GM19240 (cell line): Measurements from ENCODE around the gene TUBB2B.
"Not testable (repeated sequence)": the region's sequence is repeated elsewhere in the genome, so short reads cannot be mapped to it uniquely, and the experiment has no call there.

ENCODE experiments used
- DNase-seq: peaks from one replicate; pipeline ENCODE4 v3.0.0; 2011; ENCODE audit warnings: low spot score; ENCODE audit not compliant: insufficient read length

TUBB2B gene

GRCh38 chr6:3212261-3212660 is 15.2 kb downstream of the TUBB2B start:
- DNase-seq, result no peak

GRCh38 chr6:3211681-3212080 is 15.8 kb downstream of the TUBB2B start:
- no peak for DNase-seq

GRCh38 chr6:3210024-3210610 is 17.3 kb downstream of the TUBB2B start:
- DNase-seq, result no peak

- no peak for DNase-seq
Measured at GRCh38 chr6:3209114-3210023, 18.1 kb downstream of the TUBB2B start.

GRCh38 chr6:3208775-3209113 is 18.7 kb downstream of the TUBB2B start:
- no peak for DNase-seq

- no peak for DNase-seq
Measured at GRCh38 chr6:3208098-3208774, 19.2 kb downstream of the TUBB2B start.

GRCh38 chr6:3206339-3207015 is 21.0 kb downstream of the TUBB2B start:
- no peak for DNase-seq

- no peak for DNase-seq
Measured at GRCh38 chr6:3205913-3206312, 21.5 kb downstream of the TUBB2B start.

GRCh38 chr6:3204921-3205320 is 22.5 kb downstream of the TUBB2B start:
- DNase-seq, result no peak

GRCh38 chr6:3202999-3203696 is 24.3 kb downstream of the TUBB2B start:
- DNase-seq, result no peak

- DNase-seq, result no peak
Measured at GRCh38 chr6:3201388-3201787, 26.1 kb downstream of the TUBB2B start.

GRCh38 chr6:3200682-3201081 is 26.8 kb downstream of the TUBB2B start:
- no peak for DNase-seq

GRCh38 chr6:3199382-3199781 is 28.1 kb downstream of the TUBB2B start:
- DNase-seq, result no peak

GRCh38 chr6:3197734-3198133 is 29.7 kb downstream of the TUBB2B start:
- not testable (repeated sequence) for DNase-seq

- no peak for DNase-seq
Measured at GRCh38 chr6:3196770-3197169, 30.7 kb downstream of the TUBB2B start.

GRCh38 chr6:3195695-3196497 is 31.6 kb downstream of the TUBB2B start:
- no peak for DNase-seq

- DNase-seq, result no peak
Measured at GRCh38 chr6:3195420-3195694, 32.1 kb downstream of the TUBB2B start.

GRCh38 chr6:3194535-3195419 is 32.7 kb downstream of the TUBB2B start:
- no peak for DNase-seq

- no peak for DNase-seq
Measured at GRCh38 chr6:3193102-3193849, 34.2 kb downstream of the TUBB2B start.
